Parathyroid adenoma (tissue), 2 donors: ENCODE results near the gene AURKAIP1.
"Not testable (repeated sequence)": the region's sequence is repeated elsewhere in the genome, so short reads cannot be mapped to it uniquely, and the experiment has no call there.

Experiments used
- H2AFZ ChIP-seq: fragments of 300-600 bp; sonication (generic); one replicate; pipeline ENCODE4 v1.7.0; 2017; ENCODE audit warnings: antibody characterized with exemption, mild to moderate bottlenecking
- H3K27ac ChIP-seq: fragments of 300-600 bp; sonication (generic); one replicate; pipeline ENCODE4 v1.7.0; 2017
- H3K27me3 ChIP-seq: fragments of 300-600 bp; sonication (generic); one replicate; pipeline ENCODE4 v1.7.0; 2017; ENCODE audit warnings: low read length; ENCODE audit not compliant: control insufficient read depth, insufficient read depth
- H3K36me3 ChIP-seq: fragments of 300-600 bp; sonication (generic); one replicate; pipeline ENCODE4 v1.7.0; 2017; ENCODE audit warnings: low read length; ENCODE audit not compliant: control insufficient read depth, insufficient read depth
- H3K4me1 ChIP-seq: fragments of 300-600 bp; sonication (generic); one replicate; pipeline ENCODE4 v1.7.0; 2017; ENCODE audit warnings: control low read depth
- H3K4me2 ChIP-seq: fragments of 300-600 bp; sonication (generic); one replicate; pipeline ENCODE4 v1.7.0; 2017; ENCODE audit warnings: low read length
- H3K4me3 ChIP-seq: fragments of 300-600 bp; sonication (generic); one replicate; pipeline ENCODE4 v1.7.0; 2017; ENCODE audit warnings: low read depth, low read length
- H3K79me2 ChIP-seq: fragments of 300-600 bp; sonication (generic); one replicate; pipeline ENCODE4 v1.7.0; 2017; ENCODE audit warnings: control low read depth
- H3K9ac ChIP-seq: fragments of 300-600 bp; sonication (generic); one replicate; pipeline ENCODE4 v1.7.0; 2017; ENCODE audit warnings: mild to moderate bottlenecking
- H3K9me3 ChIP-seq: fragments of 300-600 bp; sonication (generic); one replicate; pipeline ENCODE4 v1.7.0; 2017; ENCODE audit warnings: low read length; ENCODE audit not compliant: control insufficient read depth
- CTCF ChIP-seq: fragments of 300-600 bp; sonication (generic); IDR thresholded peaks from one replicate; pipeline ENCODE4 v1.7.0; 2017; ENCODE audit warnings: antibody characterized with exemption, mild to moderate bottlenecking
- donor health status: primary hyperparathyroidism.

Gene AURKAIP1

GRCh38 chr1:1390675-1391074 lies 15.7 kb upstream of the AURKAIP1 start:
- no peak for TF ChIP-seq CTCF
- H2AFZ ChIP-seq: no peak overlapping the region
- H3K9me3 ChIP-seq: no peaks in the 10 kb centered on the region
- peaks cover 4% of the 10 kb centered on the region for H3K79me2 ChIP-seq
- no peak overlapping the region for H3K4me2 ChIP-seq
- no peak overlapping the region for H3K4me3 ChIP-seq
- H3K27ac ChIP-seq: no peak overlapping the region
- no peaks in the 10 kb centered on the region for H3K27me3 ChIP-seq
- H3K9ac ChIP-seq: no peak overlapping the region
- H3K36me3 ChIP-seq: no peaks in the 10 kb centered on the region
- H3K4me1 ChIP-seq: no peaks in the 10 kb centered on the region

DNA sequence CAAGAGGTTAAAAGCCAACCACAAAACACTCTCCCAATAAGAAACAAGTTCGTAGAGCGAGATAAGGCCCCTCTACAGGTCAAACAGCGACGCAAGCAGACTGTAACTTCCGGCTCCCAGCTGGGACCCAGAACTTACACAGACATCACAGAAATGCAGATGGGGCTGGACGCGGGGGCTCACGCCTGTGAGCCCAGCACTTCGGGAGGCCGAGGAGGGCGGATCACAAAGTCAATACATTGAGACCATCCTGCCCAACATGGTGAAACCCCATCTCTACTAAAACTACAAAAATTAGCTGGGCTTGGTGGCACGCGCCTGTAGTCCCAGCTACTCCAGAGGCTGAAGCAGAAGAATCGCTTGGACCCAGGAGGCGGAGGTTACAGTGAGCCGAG lies 13.1 kb upstream of the AURKAIP1 start:
- no peaks in the 10 kb centered on the region for H3K36me3 ChIP-seq
- no peak overlapping the region for H3K27ac ChIP-seq
- no peaks in the 10 kb centered on the region for H3K27me3 ChIP-seq
- TF ChIP-seq CTCF: no peak
- H2AFZ ChIP-seq: no peak overlapping the region
- H3K4me1 ChIP-seq: no peaks in the 10 kb centered on the region
- no peaks in the 10 kb centered on the region for H3K9me3 ChIP-seq
- no peak overlapping the region for H3K4me3 ChIP-seq
- H3K4me2 ChIP-seq: no peak overlapping the region
- no peak overlapping the region for H3K9ac ChIP-seq
- H3K79me2 ChIP-seq: peaks cover 4% of the 10 kb centered on the region

- Histone ChIP-seq H3K79me2 (peaks cover 4% of the 10 kb centered on the region), H3K27ac (no peak overlapping the region), H2AFZ (no peak overlapping the region), H3K4me2 (no peak overlapping the region), H3K9me3 (no peaks in the 10 kb centered on the region), H3K4me1 (no peaks in the 10 kb centered on the region), H3K9ac (no peak overlapping the region), H3K27me3 (no peaks in the 10 kb centered on the region), H3K4me3 (no peak overlapping the region), H3K36me3 (no peaks in the 10 kb centered on the region)
- TF ChIP-seq CTCF: no peak
Observed at GRCh38 chr1:1387098-1388077, 12.4 kb upstream of the AURKAIP1 start.

- H3K4me2 ChIP-seq: no peak overlapping the region
- H3K4me1 ChIP-seq: no peaks in the 10 kb centered on the region
- H3K9me3 ChIP-seq: no peaks in the 10 kb centered on the region
- H3K4me3 ChIP-seq: no peak overlapping the region
- no peak for TF ChIP-seq CTCF
- H3K27ac ChIP-seq: no peak overlapping the region
- no peaks in the 10 kb centered on the region for H3K27me3 ChIP-seq
- no peak overlapping the region for H3K9ac ChIP-seq
- no peak overlapping the region for H2AFZ ChIP-seq
- H3K79me2 ChIP-seq: peaks cover 4% of the 10 kb centered on the region
- no peaks in the 10 kb centered on the region for H3K36me3 ChIP-seq
Observed at GRCh38 chr1:1385931-1386330, 10.9 kb upstream of the AURKAIP1 start.

DNA sequence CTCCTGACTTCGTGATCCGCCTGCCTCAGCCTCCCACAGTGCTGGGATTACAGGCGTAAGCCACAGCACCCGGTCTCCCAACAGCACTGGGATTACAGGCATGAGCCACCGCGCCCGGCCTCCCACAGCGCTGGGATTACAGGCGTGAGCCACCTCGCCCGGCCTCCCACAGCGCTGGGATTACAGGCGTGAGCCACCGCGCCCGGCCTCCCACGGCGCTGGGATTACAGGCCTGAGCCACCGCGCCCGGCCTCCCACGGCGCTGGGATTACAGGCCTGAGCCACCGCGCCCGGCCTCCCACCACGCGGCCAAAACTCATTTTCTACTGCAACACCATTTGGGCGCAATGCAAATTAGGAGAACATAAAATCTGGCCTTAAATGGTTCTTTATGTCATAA lies 10.3 kb upstream of the AURKAIP1 start:
- not testable (repeated sequence) for H3K4me1 ChIP-seq, H3K27me3 ChIP-seq, H2AFZ ChIP-seq, H3K36me3 ChIP-seq, H3K9ac ChIP-seq, H3K4me2 ChIP-seq, H3K9me3 ChIP-seq, H3K27ac ChIP-seq, H3K79me2 ChIP-seq, H3K4me3 ChIP-seq
